ENCODE measurements around the gene SLC9A7. TPM values are rescaled to one million over a fixed set of nuclear protein-coding genes. Genes with fewer than 3 reads are reported as not detected.

SLC9A7 gene
- total and polyA plus RNA-seq, 2 donors (not counting 1 experiment from before 2014, with no cell fraction given), result 13.9 to 47.7 TPM

DNA sequence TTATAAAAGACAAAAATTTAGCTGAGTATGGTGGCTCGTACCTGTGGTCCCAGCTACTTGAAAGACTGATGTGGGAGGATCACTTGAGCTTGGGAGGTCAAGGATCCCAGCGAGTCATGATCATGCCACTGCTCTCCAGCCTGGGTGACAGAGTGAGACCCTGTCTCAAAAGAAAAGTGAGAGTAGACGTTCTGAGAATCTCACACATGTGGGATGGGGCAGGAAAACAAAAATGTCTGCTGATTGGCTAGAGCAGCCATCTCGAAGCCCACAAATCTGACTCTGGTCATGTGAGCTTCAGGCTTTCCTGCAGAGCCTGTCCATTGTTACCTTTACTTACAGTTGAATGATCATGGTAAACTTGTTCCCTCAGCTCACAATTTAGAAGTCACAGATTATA lies 23.1 kb upstream of the SLC9A7 start:
- Histone ChIP-seq H3K27me3 (ENCODE audit: control insufficient read depth, insufficient read depth, low read length) (no peaks in the 10 kb centered on the region), H3K4me3 (replicated peaks in 1 of 4; ENCODE audit: control extremely low read depth in 1 of 4, insufficient read depth in 1 of 4, low read depth in 3 of 4, low read length in 4 of 4) (no peak overlapping the region), H2AFZ (ENCODE audit: low read length) (no peak overlapping the region), H3K9me3 (ENCODE audit: control insufficient read depth, insufficient read depth, low read depth, low read length) (no peaks in the 10 kb centered on the region), H3K4me1 (ENCODE audit: control insufficient read depth, extremely low read depth, insufficient read depth, low read length) (peaks cover 3% of the 10 kb centered on the region), H4K20me1 (ENCODE audit: control insufficient read depth, extremely low read depth, insufficient read depth, low read length) (no peaks in the 10 kb centered on the region), H3K27ac (ENCODE audit: insufficient read depth, low read length) (no peak overlapping the region), H3K4me2 (ENCODE audit: extremely low read depth, insufficient read depth, low read length) (no peak overlapping the region), H3K36me3 (ENCODE audit: control insufficient read depth, insufficient read depth, low read length) (no peaks in the 10 kb centered on the region), H3K9ac (ENCODE audit: insufficient read depth, low read length) (no peak overlapping the region), H3K79me2 (ENCODE audit: control insufficient read depth, insufficient read depth, low read length) (no peaks in the 10 kb centered on the region)
- TF ChIP-seq, protein P1, sequence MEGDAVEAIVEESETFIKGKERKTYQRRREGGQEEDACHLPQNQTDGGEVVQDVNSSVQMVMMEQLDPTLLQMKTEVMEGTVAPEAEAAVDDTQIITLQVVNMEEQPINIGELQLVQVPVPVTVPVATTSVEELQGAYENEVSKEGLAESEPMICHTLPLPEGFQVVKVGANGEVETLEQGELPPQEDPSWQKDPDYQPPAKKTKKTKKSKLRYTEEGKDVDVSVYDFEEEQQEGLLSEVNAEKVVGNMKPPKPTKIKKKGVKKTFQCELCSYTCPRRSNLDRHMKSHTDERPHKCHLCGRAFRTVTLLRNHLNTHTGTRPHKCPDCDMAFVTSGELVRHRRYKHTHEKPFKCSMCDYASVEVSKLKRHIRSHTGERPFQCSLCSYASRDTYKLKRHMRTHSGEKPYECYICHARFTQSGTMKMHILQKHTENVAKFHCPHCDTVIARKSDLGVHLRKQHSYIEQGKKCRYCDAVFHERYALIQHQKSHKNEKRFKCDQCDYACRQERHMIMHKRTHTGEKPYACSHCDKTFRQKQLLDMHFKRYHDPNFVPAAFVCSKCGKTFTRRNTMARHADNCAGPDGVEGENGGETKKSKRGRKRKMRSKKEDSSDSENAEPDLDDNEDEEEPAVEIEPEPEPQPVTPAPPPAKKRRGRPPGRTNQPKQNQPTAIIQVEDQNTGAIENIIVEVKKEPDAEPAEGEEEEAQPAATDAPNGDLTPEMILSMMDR (conservative IDR thresholded peaks at IDR 0.05 in 1 of 2, IDR thresholded peaks at IDR 0.05 in 1 of 2; ENCODE audit: low read depth in 1 of 2, low read length in 2 of 2), result no peak
- no peak for TF ChIP-seq EZH2 (IDR thresholded peaks at IDR 0.05; ENCODE audit: low read length, missing control alignments)
- no peak for DNase-seq (ENCODE audit: low read depth in 2 of 2)

DNA sequence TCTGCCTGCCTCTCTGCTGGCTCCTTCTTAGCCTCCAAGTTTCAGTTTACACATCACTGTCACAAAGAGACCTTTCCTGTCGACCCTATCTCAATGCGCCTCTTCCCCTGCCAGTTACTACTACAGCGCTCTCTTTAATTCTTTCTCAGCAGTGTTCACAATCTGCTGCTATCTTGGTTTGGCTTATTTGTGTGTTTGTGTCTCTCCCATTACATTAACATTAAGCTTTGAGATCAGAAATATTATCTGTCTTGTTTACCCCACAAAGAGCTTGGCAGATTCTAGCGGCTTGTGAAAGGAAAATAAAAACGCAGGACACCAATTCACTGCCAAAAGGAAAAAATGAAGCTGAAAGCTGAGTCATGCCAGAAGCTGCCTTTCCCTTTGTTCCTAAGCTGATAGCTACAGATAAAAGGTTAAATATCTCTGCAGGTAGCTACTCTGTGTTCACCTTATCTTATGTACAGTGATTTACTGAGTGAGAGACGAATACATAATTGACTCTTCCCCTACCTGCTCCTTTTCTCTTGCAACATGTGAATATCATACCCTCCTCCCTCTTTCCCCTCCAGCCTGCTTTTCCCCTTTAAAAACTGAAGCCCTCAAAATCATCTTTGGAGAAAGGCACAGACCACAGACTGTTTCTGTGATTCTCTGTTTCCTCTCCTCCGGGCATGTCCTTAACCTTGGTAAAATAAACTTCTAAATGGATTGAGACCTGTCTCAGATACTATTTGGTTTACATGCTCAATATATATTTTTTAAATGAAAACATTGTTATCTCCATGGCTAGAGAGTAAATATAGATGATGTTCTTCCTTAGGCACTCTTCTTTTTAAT lies 19.3 kb upstream of the SLC9A7 start:
- H4K20me1 ChIP-seq (ENCODE audit: control insufficient read depth, extremely low read depth, insufficient read depth, low read length), result no peaks in the 10 kb centered on the region
- no peaks in the 10 kb centered on the region for H3K36me3 ChIP-seq (ENCODE audit: control insufficient read depth, insufficient read depth, low read length)
- TF ChIP-seq EZH2 (IDR thresholded peaks at IDR 0.05; ENCODE audit: low read length, missing control alignments), result no peak
- TF ChIP-seq, protein P1 (conservative IDR thresholded peaks at IDR 0.05 in 1 of 2, IDR thresholded peaks at IDR 0.05 in 1 of 2; ENCODE audit: low read depth in 1 of 2, low read length in 2 of 2), result no peak
- H3K4me3 ChIP-seq (replicated peaks in 1 of 4; ENCODE audit: control extremely low read depth in 1 of 4, insufficient read depth in 1 of 4, low read depth in 3 of 4, low read length in 4 of 4), result peak overlapping the region in 1 of 4 experiments; percentile 4
- H3K27ac ChIP-seq (ENCODE audit: insufficient read depth, low read length), result peak overlapping the region; percentile 67
- H3K9ac ChIP-seq (ENCODE audit: insufficient read depth, low read length), result peak overlapping the region; percentile 20
- H2AFZ ChIP-seq (ENCODE audit: low read length), result no peak overlapping the region
- peak; percentile 67 to 72 for DNase-seq (ENCODE audit: low read depth in 2 of 2)
- H3K79me2 ChIP-seq (ENCODE audit: control insufficient read depth, insufficient read depth, low read length), result no peaks in the 10 kb centered on the region
- H3K4me1 ChIP-seq (ENCODE audit: control insufficient read depth, extremely low read depth, insufficient read depth, low read length), result peaks cover 3% of the 10 kb centered on the region
- H3K9me3 ChIP-seq (ENCODE audit: control insufficient read depth, insufficient read depth, low read depth, low read length), result no peaks in the 10 kb centered on the region
- H3K27me3 ChIP-seq (ENCODE audit: control insufficient read depth, insufficient read depth, low read length), result no peaks in the 10 kb centered on the region
- peak overlapping the region; percentile 7 for H3K4me2 ChIP-seq (ENCODE audit: extremely low read depth, insufficient read depth, low read length)

DNA sequence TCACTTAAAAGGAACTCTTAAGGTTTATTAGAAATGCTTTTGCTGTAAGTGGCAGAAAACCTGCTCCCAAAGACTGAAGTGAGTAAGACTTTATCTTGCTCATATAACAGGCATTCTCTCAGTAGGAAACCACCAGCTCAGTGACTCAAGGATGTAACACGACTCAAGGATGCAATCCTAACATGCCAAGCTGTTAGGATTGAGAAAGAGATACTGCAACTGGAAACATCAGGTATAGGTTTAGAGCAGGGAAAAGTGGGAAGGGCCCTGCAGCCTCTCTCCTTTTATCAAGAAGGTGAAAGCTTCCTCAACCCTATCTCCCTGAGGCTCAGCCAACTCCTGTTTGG lies 11.9 kb upstream of the SLC9A7 start:
- no peaks in the 10 kb centered on the region for H3K9me3 ChIP-seq (ENCODE audit: control insufficient read depth, insufficient read depth, low read depth, low read length)
- H3K27me3 ChIP-seq (ENCODE audit: control insufficient read depth, insufficient read depth, low read length), result no peaks in the 10 kb centered on the region
- H3K9ac ChIP-seq (ENCODE audit: insufficient read depth, low read length), result peak overlapping the region; percentile 54
- H3K36me3 ChIP-seq (ENCODE audit: control insufficient read depth, insufficient read depth, low read length), result no peaks in the 10 kb centered on the region
- peak overlapping the region; percentile 89 for H3K27ac ChIP-seq (ENCODE audit: insufficient read depth, low read length)
- no peaks in the 10 kb centered on the region for H4K20me1 ChIP-seq (ENCODE audit: control insufficient read depth, extremely low read depth, insufficient read depth, low read length)
- no peak overlapping the region for H2AFZ ChIP-seq (ENCODE audit: low read length)
- H3K4me1 ChIP-seq (ENCODE audit: control insufficient read depth, extremely low read depth, insufficient read depth, low read length), result peaks cover 2% of the 10 kb centered on the region
- peak overlapping the region in 1 of 4 experiments; percentile 10 for H3K4me3 ChIP-seq (replicated peaks in 1 of 4; ENCODE audit: control extremely low read depth in 1 of 4, insufficient read depth in 1 of 4, low read depth in 3 of 4, low read length in 4 of 4)
- peak; percentile 69 to 94 for DNase-seq (ENCODE audit: low read depth in 2 of 2)
- H3K79me2 ChIP-seq (ENCODE audit: control insufficient read depth, insufficient read depth, low read length), result no peaks in the 10 kb centered on the region
- TF ChIP-seq, protein P1 (conservative IDR thresholded peaks at IDR 0.05 in 1 of 2, IDR thresholded peaks at IDR 0.05 in 1 of 2; ENCODE audit: low read depth in 1 of 2, low read length in 2 of 2), result no peak
- no peak for TF ChIP-seq EZH2 (IDR thresholded peaks at IDR 0.05; ENCODE audit: low read length, missing control alignments)
- peak overlapping the region; percentile 62 for H3K4me2 ChIP-seq (ENCODE audit: extremely low read depth, insufficient read depth, low read length)
